ENCODE results near the gene EXD3. TPM values are rescaled to one million over a fixed set of nuclear protein-coding genes. Genes with fewer than 3 reads are reported as not detected.

The EXD3 gene
- polyA plus RNA-seq, 1 donor from 2014 or later, result 5.6 TPM

GRCh38 chr9:137305060-137305797, 117.7 kb downstream of the EXD3 start:
- H3K9me3 Mint-ChIP-seq, result no peaks in the 10 kb centered on the region
- H3K27me3 Mint-ChIP-seq, result peaks cover 3% of the 10 kb centered on the region
- H3K36me3 Mint-ChIP-seq, result no peaks in the 10 kb centered on the region
- peak overlapping the region in 1 of 3 donors; percentile 25 for H3K27ac Mint-ChIP-seq
- H3K4me1 Mint-ChIP-seq, result peaks cover 0 to 3% (median 3%) of the 10 kb centered on the region in 3 donors
- no peak overlapping the region for H3K4me3 Mint-ChIP-seq

GRCh38 chr9:137304383-137305059, 118.4 kb downstream of the EXD3 start:
- Mint-ChIP-seq H3K27me3 (peaks cover 3% of the 10 kb centered on the region), H3K4me1 (peaks cover 0 to 3% (median 3%) of the 10 kb centered on the region in 3 donors), H3K9me3 (no peaks in the 10 kb centered on the region), H3K36me3 (no peaks in the 10 kb centered on the region), H3K27ac (no peak overlapping the region), H3K4me3 (no peak overlapping the region)

GRCh38 chr9:137303893-137304382, 119.0 kb downstream of the EXD3 start:
- H3K4me3 Mint-ChIP-seq, result peak overlapping the region in 3 of 4 donors; percentile 38 to 73 (median 70)
- no peaks in the 10 kb centered on the region for H3K9me3 Mint-ChIP-seq
- peaks cover 0 to 3% (median 3%) of the 10 kb centered on the region in 3 donors for H3K4me1 Mint-ChIP-seq
- H3K27me3 Mint-ChIP-seq, result peaks cover 8% of the 10 kb centered on the region
- H3K36me3 Mint-ChIP-seq, result no peaks in the 10 kb centered on the region
- peak overlapping the region in 1 of 3 donors; percentile 72 for H3K27ac Mint-ChIP-seq

- Mint-ChIP-seq H3K9me3 (no peaks in the 10 kb centered on the region), H3K27ac (peak overlapping the region in 2 of 3 donors; percentile 71 to 72), H3K4me1 (peaks cover 0 to 3% (median 3%) of the 10 kb centered on the region in 3 donors), H3K4me3 (peak overlapping the region; percentile 21 to 73 (median 54)), H3K36me3 (no peaks in the 10 kb centered on the region), H3K27me3 (peaks cover 10% of the 10 kb centered on the region)
These were observed 119.6 kb downstream of the EXD3 start for GRCh38 chr9:137303151-137303892.

- H3K9me3 Mint-ChIP-seq, result no peaks in the 10 kb centered on the region
- H3K4me1 Mint-ChIP-seq, result peaks cover 0 to 3% (median 3%) of the 10 kb centered on the region in 3 donors
- no peak overlapping the region for H3K27ac Mint-ChIP-seq
- peaks cover 10% of the 10 kb centered on the region for H3K27me3 Mint-ChIP-seq
- H3K4me3 Mint-ChIP-seq, result peak overlapping the region in 2 of 4 donors; percentile 12 to 38
- no peaks in the 10 kb centered on the region for H3K36me3 Mint-ChIP-seq
These were observed 120.4 kb downstream of the EXD3 start for GRCh38 chr9:137302449-137303150.

- Mint-ChIP-seq H3K9me3 (peaks cover 0 to 1% (median 0%) of the 10 kb centered on the region in 3 donors), H3K4me3 (peak within 1 kb of the TSS; percentile 38 to 73 (median 48)), H3K4me1 (peaks cover 0 to 5% (median 3%) of the 10 kb centered on the region in 3 donors), H3K36me3 (no peaks in the 10 kb centered on the region), H3K27ac (peak within 1 kb of the TSS in 1 of 3 donors; percentile 71), H3K27me3 (peaks cover 13% of the 10 kb centered on the region)
These were observed 120.9 kb downstream of the EXD3 start, which contains the start of gene NRARP for GRCh38 chr9:137302118-137302448. TSS of gene NRARP (minus strand) at chr9:137302271. CDS start at chr9:137301928, 343 bp downstream.

GRCh38 chr9:137301081-137301947, 121.6 kb downstream of the EXD3 start:
- no peak overlapping the region for H3K27ac Mint-ChIP-seq
- peaks cover 0 to 6% (median 6%) of the 10 kb centered on the region in 3 donors for H3K4me1 Mint-ChIP-seq
- peaks cover 19% of the 10 kb centered on the region for H3K27me3 Mint-ChIP-seq
- peak overlapping the region; percentile 45 to 72 (median 61) for H3K4me3 Mint-ChIP-seq
- H3K36me3 Mint-ChIP-seq, result no peaks in the 10 kb centered on the region
- H3K9me3 Mint-ChIP-seq, result peaks cover 0 to 2% (median 0%) of the 10 kb centered on the region in 3 donors

- Mint-ChIP-seq H3K9me3 (peaks cover 0 to 2% (median 0%) of the 10 kb centered on the region in 3 donors), H3K36me3 (no peaks in the 10 kb centered on the region), H3K4me1 (peaks cover 0 to 6% (median 6%) of the 10 kb centered on the region in 3 donors), H3K27ac (no peak overlapping the region), H3K27me3 (peaks cover 20% of the 10 kb centered on the region), H3K4me3 (peak overlapping the region in 3 of 4 donors; percentile 52 to 72 (median 70))
These were observed 122.3 kb downstream of the EXD3 start for GRCh38 chr9:137300567-137301080.

GRCh38 chr9:137299938-137300337, 123.0 kb downstream of the EXD3 start:
- Mint-ChIP-seq H3K36me3 (no peaks in the 10 kb centered on the region), H3K4me1 (peaks cover 0 to 6% (median 3%) of the 10 kb centered on the region in 3 donors), H3K9me3 (peaks cover 0 to 2% (median 0%) of the 10 kb centered on the region in 3 donors), H3K27me3 (peaks cover 20% of the 10 kb centered on the region), H3K4me3 (peak overlapping the region; percentile 9 to 71 (median 52)), H3K27ac (peak overlapping the region in 2 of 3 donors; percentile 51 to 63)

- Mint-ChIP-seq H3K4me1 (peaks cover 0 to 6% (median 3%) of the 10 kb centered on the region in 3 donors), H3K27ac (no peak overlapping the region), H3K4me3 (peak overlapping the region in 1 of 4 donors; percentile 7), H3K9me3 (peaks cover 0 to 6% (median 0%) of the 10 kb centered on the region in 3 donors), H3K36me3 (no peaks in the 10 kb centered on the region), H3K27me3 (peaks cover 25% of the 10 kb centered on the region)
These were observed 123.8 kb downstream of the EXD3 start for GRCh38 chr9:137299203-137299565.

GRCh38 chr9:137298401-137299202, 124.4 kb downstream of the EXD3 start:
- H3K36me3 Mint-ChIP-seq, result no peaks in the 10 kb centered on the region
- H3K9me3 Mint-ChIP-seq, result peaks cover 0 to 6% (median 0%) of the 10 kb centered on the region in 3 donors
- H3K27me3 Mint-ChIP-seq, result peaks cover 25% of the 10 kb centered on the region
- peaks cover 3 to 6% (median 3%) of the 10 kb centered on the region in 3 donors for H3K4me1 Mint-ChIP-seq
- H3K4me3 Mint-ChIP-seq, result peak overlapping the region in 1 of 4 donors; percentile 7
- H3K27ac Mint-ChIP-seq, result no peak overlapping the region

GRCh38 chr9:137297966-137298365, 125.0 kb downstream of the EXD3 start:
- Mint-ChIP-seq H3K4me3 (no peak overlapping the region), H3K27me3 (peaks cover 25% of the 10 kb centered on the region), H3K9me3 (peaks cover 0 to 6% (median 0%) of the 10 kb centered on the region in 3 donors), H3K27ac (no peak overlapping the region), H3K4me1 (peaks cover 3 to 6% (median 5%) of the 10 kb centered on the region in 3 donors), H3K36me3 (no peaks in the 10 kb centered on the region)

Measured in IgD-negative memory B cell (primary cell).